Fibroblast of skin of scalp (primary cell): ENCODE results near the gene NDFIP2.

ENCODE experiments used
- DNase-seq: peaks from one replicate; pipeline ENCODE4 v3.0.0-alpha.2; 2013

NDFIP2 gene

DNA sequence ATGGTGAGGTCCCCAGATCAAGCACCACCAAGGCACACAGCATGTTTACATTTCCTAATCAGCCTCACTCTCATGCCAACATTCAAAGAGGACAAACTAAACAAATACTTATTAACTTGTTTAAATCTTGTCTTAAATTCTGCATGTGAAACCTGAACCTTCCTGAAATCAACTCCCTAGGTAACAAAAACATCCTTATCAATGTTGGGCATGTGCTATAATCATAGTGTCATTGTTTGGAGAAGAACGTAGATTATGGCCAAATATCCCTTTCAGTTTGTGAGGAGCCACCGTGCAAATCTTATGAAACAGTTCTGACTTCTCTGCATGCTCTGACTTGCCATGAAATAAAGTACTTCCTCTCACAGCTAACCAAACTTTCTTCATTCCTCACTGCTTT lies 123.8 kb downstream of the NDFIP2 start:
- DNase-seq, result no peak
